Ammon's horn (tissue), 1 donor: ENCODE results near the gene XXYLT1.
"Not testable (repeated sequence)": the region's sequence is repeated elsewhere in the genome, so short reads cannot be mapped to it uniquely, and the experiment has no call there.

Experiments
- DNase-seq: peaks from one replicate; pipeline ENCODE4 v3.0.0-alpha.2; 2016; ENCODE audit warnings: low spot score

The XXYLT1 gene

DNA sequence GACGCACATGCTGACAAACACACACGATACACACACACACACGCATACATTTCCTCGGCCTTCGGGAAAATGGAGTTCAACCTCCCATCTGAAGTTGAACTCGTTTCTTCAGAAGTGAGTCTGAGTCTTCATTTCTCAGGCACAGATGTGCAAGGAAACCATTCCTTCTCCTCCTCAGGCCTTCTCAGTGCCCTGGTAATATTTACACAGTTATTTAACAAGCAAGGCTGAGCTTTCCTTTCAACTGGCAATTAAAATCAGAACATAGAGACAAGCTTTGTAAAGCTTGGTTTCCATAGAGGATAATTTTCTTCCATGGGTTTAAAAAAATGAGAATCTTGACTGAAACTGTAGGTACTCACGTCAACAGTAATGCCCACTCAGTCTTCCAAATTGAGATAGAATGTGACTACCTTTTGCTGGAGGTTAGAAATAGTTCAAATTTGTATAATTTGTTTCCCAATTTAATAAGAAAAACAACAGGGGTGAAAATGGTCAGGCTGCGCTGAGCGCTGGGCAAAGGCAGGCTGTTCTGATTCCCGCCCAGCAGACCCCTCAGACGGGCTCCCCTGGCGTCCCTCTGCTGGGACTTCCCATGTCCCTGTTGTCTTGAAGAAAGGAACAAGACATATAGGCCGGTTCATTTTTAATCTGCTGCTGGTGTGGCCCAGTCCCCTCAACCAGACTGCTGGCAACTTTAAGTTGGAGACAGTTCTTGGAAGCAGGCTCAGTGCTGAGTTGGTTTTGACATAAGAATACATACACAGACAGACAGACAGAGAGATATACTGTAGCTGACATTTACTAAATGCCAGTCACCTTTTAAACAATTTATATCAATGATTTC lies 174.3 kb downstream of the XXYLT1 start:
- DNase-seq, result no peak

- DNase-seq, result no peak
Observed at GRCh38 chr3:195096053-195096452, 174.9 kb downstream of the XXYLT1 start.

DNA sequence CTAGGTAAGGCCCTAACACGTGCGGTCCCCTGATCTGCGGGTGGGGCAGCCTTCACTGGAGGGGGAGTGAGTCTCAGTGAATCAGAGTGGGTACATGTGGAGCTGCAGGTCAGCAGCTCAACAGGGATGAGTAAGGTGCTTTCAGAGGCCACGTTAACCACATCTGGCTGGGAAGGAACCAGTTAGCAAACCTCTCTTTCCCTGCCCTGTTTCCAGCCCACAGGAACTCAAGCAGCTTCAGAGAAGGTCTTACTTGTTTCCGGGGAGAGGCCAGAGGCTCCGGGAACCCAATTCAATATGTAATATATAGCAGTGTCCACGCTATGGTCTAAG lies 175.3 kb downstream of the XXYLT1 start:
- no peak for DNase-seq

DNA sequence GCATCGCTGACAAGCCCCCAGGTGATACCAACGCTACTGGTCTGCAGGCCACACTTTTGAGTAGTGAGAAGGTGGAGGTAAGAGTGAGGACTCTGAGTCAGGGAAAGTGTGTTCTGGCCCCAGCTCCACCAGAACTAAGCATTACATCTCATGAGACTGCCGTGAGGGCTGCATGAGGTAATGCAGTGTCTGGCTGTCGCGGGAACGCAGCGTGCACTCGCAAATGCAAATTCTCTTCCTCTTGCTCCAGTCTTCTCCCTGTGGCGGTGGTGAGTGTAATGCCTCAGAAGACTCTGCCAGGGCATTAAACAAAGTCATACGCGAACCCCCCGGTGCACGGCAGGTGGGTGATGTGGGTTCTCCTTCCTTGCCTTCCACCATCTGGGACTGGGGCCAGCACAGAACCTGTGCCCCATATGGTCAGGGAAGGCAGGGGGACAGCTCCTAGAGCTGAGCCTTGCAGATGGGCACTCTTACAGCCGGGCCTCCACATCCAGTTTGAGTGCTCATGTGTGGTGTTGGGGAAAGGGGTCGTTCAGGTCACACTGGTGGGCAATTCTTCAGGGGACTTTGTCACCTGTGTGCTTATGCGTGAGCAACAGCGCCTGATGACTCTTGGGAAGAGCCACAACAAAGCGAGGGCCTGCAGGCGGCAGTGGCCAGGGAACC lies 175.8 kb downstream of the XXYLT1 start:
- no peak for DNase-seq

DNA sequence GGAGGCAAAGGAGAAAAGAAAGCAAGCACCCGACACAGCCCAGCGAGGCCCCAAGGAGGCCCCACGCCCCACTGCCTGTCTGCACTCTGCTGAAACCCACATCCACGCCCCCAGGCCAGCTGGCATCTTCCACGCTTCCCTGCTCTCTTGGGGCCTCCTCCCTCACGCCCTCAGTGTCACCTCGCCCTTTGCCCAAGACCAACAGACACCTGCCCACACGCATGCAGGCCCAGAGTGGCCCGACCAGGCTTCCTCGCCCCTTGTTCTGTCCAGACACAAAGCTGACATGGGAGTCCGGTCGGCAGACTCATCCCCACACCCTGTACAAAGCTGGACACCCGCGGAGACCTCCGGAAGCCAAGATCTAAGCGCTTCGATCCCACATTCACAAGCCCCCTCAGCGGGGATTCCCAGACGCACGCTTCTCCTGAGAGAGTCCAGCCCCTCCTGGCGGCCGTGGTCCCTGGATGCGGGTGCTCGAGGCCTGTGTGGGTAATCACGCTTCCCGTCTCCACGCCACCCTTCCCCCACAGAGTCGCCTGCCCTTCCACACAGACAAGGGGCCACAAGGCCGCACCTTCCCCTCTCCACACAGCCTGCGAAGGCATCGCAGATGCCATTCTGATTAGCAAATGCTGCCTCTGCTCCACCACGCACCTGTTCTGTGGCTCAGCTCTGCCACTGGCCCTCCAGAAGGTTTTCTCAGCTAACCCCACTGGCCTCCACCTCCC lies 176.6 kb downstream of the XXYLT1 start:
- no peak for DNase-seq

- no peak for DNase-seq
Observed at GRCh38 chr3:195093731-195094130, 177.2 kb downstream of the XXYLT1 start.

DNA sequence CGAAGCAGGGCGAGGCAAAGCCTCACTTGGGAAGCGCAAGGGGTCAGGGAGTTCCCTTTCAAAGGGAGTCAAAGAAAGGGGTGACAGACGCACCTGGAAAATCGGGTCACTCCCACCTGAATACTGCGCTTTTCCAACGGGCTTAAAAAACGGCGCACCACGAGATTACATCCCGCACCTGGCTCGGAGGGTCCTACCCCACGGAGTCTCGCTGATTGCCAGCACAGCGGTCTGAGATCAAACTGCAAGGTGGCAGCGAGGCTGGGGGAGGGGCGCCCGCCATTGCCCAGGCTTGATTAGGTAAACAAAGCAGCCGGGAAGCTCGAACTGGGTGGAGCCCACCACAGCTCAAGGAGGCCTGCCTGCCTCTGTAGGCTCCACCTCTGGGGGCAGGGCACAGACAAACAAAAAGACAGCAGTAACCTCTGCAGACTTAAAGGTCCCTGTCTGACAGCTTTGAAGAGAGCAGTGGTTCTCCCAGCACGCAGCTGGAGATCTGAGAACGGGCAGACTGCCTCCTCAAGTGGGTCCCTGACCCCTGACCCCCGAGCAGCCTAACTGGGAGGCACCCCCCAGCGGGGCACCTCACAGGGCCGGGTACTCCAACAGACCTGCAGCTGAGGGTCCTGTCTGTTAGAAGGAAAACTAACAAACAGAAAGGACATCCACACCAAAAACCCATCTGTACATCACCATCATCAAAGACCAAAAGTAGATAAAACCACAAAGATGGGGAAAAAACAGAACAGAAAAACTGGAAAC lies 182.9 kb downstream of the XXYLT1 start:
- not testable (repeated sequence) for DNase-seq

DNA sequence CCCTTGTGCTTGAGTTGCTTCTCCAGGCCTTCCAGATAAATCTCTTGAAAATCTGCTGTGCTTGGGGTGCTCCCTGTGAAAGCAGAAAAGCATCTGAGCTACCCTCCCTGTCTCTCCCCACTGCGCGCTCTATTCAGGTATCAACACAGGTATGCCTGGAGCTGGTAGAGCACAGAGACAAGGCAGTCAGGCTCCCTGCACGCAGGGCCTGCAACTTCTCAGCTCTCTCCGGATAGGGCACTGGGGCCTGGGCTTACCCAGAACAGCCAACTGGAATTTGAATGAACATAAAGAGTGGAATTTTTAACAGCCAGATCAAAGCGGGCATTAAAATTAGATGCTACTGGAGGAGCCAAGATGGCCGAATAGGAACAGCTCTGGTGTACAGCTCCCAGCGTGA lies 183.6 kb downstream of the XXYLT1 start:
- no peak for DNase-seq

DNA sequence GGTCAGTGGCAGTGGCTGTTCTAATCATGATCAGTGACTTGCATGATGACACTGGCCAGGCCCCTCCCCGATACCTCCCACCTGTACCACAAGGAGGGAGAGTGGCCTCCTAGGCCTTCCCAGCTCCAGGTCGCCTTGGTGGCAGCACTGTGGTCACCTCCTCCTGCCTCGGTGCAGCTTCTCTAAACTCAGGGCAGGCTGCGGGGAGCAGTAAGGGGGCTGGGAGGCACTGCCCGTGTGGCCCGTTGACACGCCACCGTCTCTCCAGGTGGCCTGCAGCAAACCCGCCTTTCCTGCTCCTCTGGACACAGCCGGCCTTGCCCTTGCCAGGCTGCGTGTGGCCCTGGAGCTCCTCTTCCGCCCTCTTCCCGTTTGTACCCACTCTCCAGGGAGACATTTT lies 184.1 kb downstream of the XXYLT1 start:
- DNase-seq, result no peak

DNA sequence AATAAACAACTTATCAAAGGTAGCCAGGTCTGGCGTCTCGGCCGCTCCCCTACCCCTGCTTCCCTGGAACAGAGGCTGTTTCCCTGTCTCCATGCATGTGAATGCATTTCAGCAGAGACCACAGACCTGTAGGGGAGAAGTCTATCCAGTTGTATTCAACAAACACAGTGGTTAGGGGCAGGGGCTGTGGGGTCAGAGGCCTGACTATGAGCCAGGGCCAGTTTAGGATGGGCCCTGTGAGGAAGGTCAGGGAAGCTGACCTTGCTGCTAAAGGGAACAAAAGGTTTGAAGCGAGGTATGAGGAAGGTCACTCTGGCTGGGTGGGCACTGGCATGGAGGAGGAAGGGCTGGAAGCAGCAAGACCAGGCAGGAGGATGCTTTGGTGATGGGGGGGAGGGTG lies 184.6 kb downstream of the XXYLT1 start:
- DNase-seq, result no peak

DNA sequence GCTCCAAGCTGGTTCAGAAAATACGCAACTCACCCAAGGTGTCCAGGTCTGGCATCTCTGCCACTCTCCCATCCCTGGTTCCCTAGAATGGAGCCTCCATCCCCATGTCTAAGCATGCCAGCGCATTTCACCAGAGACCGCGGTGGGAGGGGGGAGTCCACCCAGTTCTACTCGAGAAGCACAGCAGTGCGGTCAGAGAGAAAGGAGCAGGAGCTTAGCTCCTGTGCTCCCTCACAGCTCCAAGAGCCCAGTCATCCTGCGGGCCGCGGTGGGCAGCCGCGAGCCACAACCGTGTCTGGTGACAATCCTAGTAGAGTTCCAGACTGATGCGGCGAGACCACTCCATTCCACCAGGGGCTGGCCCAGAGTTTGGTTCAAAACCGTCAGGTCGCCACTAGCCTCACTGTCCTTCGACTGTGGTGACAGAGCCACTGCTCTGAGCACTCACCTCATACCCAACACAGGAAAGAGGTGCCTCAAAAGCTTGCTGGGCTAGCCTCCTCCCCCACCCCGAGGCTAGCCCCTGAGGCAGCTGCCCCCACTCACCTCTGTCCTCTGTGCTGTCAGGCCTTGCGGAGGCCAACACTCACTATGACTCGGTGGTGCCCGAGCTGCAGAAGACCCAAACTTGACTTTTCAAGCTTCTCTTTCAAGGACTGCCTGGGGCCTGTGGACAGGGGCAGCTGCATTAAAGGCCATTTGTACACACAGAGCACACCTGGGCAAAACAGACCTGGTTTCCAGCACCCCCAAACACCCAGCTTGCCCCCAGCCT lies 185.4 kb downstream of the XXYLT1 start:
- DNase-seq, result no peak

- no peak for DNase-seq
Observed at GRCh38 chr3:195084746-195085145, 186.2 kb downstream of the XXYLT1 start.

DNA sequence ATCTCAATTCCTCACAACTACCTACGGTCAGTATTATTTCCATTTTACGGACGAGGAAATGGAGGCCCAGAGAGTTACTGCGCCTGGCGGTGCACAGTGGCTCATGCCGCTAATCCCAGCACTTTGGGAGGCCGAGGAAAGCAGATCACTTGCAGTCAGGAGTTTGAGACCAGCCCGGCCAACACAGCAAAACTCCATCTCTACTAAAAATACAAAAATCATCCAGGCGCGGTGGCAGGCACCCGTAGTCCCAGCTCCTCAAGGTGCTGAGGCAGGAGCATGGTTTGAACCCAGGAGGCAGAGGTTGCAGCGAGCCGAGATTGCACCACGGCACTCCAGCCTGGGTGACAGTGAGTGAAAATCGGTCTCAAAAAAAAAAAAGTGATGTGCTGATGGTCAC lies 187.3 kb downstream of the XXYLT1 start:
- no peak for DNase-seq

DNA sequence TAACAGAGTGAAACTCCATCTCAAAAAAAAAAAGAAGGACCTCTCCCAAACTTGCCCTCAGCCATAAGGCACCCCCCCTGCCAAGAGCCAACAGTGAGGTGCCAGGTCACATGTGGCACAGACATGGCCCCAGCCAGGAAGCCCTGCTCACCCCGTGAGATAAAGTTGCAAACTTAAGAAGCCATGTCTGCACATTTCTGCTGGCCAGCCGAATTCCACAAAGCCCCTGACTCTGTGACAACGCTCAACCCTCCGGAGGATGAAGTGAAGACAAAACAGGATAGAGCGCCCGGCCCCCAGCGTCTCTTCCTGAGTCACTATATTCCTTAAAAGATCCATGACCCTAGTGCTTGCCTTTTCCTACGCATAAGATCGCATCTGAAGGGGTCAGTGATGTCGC lies 188.1 kb downstream of the XXYLT1 start:
- DNase-seq, result no peak

- DNase-seq, result no peak
Observed at GRCh38 chr3:195081242-195081963, 189.6 kb downstream of the XXYLT1 start.

GRCh38 chr3:195080571-195081151 lies 190.3 kb downstream of the XXYLT1 start:
- DNase-seq, result no peak

DNA sequence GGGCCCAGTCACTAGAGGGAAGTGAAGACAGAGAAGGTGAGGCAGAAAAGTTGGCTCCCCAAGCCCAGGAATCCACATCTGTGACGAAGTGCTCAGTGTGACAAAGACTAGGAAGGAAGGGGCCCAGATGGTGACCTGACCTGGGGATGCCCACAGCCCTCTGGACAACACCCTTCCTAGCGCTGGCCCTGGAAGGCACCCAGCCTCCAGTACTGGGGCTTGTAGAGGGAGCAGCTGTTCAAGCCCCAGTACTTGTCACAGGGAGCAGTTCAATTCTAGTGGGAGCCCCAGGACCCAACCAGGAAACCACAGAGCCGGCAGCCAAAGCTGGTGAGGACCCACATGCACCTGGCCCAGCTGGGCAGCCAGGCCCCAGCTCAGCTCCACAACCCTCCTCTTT lies 190.8 kb downstream of the XXYLT1 start:
- DNase-seq, result no peak

DNA sequence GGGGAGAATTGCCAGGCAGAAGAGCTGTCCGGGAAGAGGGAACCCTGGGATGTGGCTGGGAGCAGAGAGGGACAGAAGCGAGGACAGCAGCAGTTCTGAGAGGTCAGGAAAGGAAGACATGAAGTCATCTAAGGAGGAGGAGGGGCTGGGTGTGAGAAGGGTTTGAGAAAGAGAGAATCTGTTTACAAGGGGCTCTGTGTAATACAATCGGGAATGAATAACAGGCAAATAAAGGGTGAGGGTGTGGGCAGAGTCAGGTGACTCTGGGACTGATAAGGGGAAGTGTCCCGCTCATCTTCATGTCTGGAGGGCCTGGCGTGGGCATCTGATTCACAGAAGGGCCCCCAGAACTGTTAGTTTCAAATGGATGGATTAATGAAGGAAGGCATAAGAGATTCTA lies 191.3 kb downstream of the XXYLT1 start:
- no peak for DNase-seq

DNA sequence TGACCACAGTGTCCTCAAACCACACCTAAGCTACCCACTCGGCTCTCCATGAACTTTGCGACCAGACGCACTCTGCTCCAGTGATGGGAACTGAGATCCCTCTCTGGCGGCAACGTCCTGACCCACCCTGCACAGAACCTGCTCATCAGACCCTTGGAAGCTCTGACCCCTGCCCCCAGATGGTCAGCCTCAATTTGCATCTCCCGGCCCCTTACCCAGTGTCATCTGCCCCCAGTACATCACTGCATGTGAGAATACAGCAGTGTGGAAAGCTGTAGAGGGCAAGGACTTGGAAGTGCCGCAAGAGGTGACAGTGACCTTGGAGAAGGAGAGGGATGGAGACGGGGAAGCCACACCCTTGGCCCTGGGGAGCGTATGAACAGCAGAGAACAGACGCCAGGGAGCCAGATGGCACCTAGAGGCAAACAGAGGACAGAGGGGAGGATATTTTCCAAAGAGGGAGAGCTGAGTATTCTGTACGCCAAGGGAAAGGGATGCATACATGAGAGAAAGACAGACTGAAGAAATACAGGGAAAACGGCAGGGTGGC lies 192.0 kb downstream of the XXYLT1 start:
- no peak for DNase-seq
